GM20431 (cell line): Measurements from ENCODE around the gene KRT40.
"Not testable (repeated sequence)": the region's sequence is repeated elsewhere in the genome, so short reads cannot be mapped to it uniquely, and the experiment has no call there.

Experiments
- in situ Hi-C: fragments of 300-500 bp; cut with MseI, MboI; formaldehyde crosslinking; loops from one replicate; pipeline ENCODE4 v1.15.0; 2020; ENCODE audit warnings: low sequenced_read_pairs; ENCODE audit not compliant: unreplicated experiment

KRT40 gene

DNA sequence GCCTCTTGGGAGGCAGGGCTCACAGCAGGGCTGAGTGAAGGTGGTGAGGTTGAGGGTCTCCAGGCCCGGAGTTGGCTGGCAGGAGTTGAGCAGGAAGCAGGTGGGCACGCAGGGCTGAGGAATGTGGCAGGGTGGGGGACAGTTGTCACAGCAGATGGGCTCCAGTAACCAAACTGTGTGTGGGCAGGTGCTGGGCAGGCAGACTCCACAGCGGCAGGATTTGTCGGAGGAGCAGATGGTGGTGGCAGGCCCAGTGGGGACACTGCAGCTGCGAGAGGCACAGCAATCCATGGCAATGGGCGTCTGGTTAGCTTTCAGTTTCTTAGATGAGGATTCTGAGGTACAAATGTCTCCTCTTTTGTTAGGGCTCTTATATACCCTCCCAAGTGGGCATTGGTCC, 15.4 kb upstream of the KRT40 start, which contains the start of gene KRTAP3-2:
KRTAP3-2 (minus strand) TSS at position 344 of the 400 bp plus-strand sequence; CDS start at position 291, 53 bp downstream.
- in situ Hi-C loops, result not testable (repeated sequence)

DNA sequence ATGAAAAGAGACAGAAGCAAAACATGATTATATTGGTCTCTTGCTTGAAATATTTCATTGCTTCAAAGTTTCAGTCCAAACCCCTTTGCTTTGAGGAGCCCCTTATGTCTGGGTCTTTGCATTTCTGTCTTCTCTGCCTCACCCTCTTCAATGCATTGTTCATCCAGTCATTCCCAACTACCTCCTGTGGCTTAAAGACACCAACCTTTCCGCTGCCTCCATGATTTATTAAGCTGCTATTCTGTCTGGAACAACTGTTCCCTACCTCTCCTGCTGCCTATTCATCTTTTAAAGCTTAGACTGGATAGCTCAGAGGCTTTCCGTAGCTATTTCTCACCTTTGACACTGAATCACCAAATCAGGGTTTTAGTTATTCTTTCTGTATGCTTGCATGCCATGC, 13.2 kb upstream of the KRT40 start:
- in situ Hi-C loops, result no loop called here

DNA sequence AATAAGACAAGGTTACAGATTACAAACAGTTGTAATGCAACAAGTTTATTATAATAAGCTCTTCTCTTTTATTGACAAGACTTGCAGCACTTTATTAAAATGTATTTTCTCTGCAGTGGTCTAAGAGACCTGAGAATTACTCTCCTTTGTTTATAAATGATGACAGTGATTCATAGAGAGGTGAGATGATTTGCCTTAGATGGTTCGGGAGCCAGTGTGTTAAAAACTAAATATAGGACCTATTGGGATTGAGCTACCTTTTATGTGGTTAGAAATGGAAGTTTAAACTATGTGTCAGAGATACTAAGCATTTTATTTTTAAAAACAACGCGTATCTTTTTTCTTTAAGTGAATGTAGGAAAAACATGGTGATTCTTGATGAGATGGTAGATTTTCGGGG, 12.7 kb upstream of the KRT40 start:
- in situ Hi-C loops, result no loop called here

DNA sequence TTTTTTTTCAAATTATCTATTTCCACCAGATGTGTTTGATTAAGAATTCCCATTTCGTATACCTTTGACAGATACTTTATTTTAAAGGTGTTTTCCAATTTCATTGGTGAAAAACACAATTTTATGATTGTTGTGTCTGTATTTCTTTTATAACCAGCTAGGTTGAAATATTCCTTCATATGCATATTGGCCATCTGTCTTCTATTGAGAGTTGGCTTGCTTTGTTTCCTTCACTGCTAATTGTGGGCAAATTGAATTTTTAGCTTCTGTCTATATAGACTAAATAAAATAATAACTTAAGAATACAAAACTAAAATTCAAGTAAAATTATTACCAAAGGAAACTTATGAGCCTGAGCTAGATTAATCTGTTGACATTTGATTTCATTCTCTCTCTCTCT, 11.0 kb upstream of the KRT40 start:
- in situ Hi-C loops, result no loop called here

DNA sequence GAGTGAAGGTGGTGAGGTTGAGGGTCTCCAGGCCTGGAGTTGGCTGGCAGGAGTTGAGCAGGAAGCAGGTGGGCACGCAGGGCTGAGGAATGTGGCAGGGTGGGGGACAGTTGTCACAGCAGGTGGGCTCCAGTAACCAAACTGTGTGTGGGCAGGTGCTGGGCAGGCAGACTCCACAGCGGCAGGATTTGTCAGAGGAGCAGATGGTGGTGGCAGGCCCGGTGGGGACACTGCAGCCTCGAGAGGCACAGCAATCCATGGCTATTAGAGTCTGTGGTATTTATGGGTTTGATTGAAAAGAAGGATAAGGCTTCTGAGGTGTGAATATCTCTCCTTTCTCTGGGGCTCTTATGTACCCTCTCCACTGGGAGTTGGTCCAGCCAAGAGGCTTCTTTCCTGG, 9.7 kb upstream of the KRT40 start, which contains the start of gene KRTAP3-3:
KRTAP3-3 (minus strand) TSS at position 326 of the 400 bp plus-strand sequence; CDS start at position 259, 67 bp downstream.
- in situ Hi-C loops, result no loop called here

DNA sequence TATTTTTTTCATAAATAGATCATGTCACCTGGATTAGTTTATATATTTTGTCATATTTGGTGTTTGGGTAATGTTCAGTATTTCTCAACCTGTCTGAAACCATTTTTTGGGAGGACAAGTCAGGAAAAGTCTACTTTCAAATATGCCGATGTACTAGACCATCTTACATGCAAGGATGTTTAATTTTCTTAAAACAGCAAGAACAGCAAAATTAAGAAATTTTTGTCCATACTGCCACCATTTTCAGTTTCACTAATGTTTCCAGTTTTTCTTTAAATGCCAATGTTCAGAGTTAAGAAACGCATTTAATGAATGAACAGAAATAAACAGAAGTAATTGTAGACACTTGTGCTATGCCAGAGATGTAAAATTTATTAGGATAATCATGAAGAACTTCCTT, 9.0 kb upstream of the KRT40 start:
- in situ Hi-C loops, result no loop called here

DNA sequence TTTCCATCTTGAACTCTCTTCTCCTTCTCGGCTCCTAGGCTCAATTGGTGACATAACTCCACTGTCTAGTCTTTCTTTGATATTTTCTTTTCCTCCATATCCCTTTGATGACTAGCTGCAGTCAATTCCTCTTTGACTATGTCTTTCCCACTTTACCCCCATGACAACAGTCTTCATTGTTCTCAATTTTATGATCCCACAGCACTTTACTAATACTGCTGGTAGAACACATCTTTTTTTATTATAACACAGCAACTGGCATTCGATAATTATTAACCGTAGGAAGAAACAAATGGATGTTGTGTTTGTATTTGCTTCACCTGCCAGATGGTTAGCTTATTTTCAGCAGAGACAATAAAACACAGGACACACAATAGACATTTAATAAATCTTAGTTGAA, 8.5 kb upstream of the KRT40 start:
- in situ Hi-C loops, result no loop called here

DNA sequence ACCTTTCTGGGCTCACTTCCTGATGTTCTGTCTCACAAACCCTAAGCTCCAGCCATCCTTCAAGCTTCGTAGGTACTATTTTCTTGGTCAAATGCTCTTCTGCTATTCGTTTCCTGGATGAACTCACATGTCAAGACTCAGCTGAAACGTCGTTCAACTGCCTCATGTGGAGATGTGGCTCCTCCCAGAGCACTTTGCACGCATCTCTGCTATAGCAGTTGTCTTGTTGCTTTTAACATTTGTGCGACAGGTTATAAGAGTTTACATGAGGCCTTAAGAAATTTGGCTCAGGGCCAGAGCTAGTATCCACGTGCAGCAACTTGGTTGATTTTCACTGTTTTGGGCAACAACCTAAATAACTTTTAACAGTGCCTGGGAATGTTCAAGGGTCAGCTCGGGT, 2.8 kb upstream of the KRT40 start:
- in situ Hi-C loops, result no loop called here

DNA sequence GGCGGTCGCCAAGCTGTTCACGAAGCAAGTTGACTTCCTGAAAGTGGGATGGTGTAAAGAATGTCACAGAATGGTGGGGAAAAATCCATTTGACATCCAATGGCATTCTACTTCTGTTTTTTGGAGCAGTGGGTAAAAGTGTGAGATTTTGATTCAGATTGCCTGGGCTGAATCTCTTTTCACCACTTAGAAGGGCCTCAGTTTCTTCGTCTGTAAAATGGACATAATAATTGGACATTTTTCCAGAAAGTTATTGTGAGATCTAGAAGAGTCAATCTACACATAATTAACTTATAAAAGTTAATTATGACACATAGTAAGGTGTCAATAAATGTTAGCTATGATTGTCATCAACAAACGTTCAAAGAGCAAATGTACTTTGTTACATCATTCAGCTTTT, 3.0 kb downstream of the KRT40 start:
- in situ Hi-C loops, result no loop called here

DNA sequence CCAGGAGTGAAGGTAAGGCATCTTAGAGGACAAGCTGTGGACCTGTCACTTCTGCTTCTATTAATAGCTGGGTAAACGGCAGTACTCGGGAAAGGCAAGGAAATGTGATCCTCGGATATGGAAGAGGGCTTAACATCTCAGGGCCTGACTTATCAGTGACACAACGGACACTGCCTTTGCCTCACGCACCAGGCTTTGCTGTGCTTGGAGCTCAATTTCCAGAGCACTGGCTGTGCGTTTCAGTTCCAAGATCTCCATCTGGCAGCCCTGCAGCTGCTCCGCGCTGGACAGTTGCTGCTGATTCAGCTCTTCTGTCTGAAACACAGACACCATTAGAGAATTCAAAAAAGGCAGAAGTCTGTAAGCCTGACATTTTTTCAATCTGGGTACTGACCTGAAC, 3.5 kb downstream of the KRT40 start:
- in situ Hi-C loops, result no loop called here

DNA sequence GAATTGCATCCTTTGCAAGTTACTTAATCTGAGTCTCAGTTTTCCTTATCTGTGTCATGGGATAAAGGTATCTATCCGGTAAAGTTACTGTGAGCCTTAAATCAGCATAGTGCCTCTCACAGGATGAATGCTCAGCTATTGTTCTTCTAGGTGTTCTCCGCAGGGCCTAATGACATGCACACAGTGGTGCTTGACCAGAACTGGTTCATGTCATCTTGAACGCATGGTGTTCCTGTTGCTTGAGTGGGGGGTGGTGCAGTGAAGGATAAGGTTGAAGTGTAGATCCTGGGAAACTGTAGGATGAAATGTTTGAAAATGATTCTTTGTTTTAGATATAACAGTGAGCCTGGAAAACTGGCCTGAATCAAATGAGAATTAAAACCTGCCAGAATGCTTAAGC, 4.0 kb downstream of the KRT40 start:
- in situ Hi-C loops, result no loop called here

DNA sequence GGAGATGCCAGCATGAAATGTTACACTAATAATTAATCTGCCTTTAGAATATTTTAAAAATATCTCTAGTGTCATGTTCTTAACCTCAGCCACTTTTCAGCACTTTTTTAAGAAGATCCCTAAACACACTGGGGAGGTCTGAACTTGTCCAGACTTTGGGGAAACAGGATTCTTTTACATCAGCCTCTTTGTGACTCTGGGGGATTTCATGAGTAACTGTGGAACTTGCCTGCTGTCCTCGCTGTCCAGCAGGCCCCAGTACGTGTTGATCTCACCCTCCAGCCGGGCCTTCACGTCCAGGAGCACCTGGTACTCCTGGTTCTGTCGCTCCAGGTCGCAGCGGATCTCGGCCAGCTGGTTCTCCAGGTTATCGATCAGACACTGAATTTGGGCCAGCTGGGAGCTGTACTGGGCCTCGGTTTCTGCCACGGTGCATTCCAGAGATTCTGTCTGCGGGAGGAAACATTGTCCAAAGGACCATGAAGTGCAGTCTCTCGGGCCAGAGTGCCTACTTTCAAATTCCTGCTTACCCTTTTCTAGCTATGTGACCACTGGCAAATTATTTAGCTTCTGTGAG, 5.5 kb downstream of the KRT40 start:
- in situ Hi-C loops, result no loop called here

DNA sequence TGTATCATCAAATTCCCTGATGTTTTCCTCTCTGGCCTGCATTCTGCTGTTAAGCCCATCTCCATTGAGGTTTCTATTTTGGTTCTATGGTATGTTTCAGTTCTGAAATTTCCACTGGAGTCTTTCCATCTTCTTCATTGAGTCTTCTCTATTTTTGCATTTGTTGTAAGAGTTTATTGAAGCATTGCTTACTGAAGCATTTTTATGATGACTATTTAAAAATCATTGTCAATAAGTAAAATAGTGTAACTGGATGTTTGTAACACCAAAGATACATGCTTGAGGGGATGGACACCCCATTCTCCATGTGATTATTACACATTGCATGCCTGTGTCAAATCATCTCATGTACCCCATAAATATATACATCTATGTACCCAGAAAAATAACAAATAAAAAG, 8.6 kb downstream of the KRT40 start:
- in situ Hi-C loops, result no loop called here

DNA sequence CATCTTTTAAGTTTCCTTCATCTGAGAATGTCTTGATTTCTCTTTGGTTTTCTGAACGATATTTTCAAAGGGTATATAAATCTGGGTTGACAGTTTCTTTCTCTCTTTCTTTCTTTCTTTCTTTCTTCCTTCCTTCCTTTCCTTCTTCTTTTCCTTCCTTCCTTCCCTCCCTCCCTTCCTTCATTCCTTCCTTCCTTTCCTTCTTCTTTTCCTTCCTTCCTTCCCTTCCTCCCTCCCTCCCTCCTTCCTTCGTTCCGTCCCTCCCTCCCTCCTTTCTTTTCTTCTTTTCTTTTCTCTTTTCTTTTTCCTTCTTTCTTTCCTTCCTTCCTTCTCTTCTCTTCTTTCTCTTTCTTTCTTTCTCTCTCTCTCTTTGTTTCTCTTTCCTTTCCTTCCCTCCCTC, 9.8 kb downstream of the KRT40 start:
- in situ Hi-C loops, result no loop called here

DNA sequence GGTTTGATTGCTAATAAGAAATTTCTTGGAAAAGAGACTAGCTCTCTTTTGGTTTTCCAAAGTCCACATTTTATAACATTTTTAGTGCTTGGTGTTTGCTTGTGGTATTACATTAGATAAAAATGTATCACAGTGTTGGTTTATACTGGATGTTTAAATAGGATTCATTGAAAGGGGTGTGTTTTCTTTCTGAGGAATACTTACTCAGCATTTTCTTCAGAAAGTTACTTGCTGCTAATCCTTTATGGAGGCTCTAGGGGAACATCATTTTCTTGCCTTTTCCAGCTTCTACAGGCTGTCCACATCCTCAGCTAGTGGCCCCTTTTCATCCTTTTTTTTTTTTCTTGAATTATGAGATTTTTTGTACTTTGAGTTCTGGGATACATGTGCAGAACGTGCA, 16.5 kb downstream of the KRT40 start:
- in situ Hi-C loops, result no loop called here

DNA sequence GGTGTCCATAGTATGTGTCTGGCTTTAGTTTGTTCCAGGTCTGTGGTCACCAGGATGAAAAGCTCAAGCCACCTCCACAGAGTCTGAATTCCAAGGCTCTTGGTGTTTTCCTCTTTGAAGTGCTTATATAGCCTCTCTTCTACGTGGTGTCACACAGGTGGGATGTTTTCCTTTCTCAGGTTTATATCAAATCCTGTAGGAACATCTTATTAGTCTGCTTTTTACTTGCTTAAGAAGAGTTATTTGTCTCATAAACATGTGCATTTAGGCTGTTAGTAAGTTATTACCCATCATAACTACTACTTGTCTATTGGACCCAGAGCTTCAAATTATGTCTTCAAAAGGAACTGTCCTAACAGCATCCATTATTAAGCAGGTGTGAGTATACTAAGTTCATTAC, 17.3 kb downstream of the KRT40 start, which contains the start of gene KRT39:
KRT39 (minus strand) TSS at position 101 of the 400 bp plus-strand sequence; CDS start at position 9, 92 bp downstream.
- in situ Hi-C loops, result no loop called here

DNA sequence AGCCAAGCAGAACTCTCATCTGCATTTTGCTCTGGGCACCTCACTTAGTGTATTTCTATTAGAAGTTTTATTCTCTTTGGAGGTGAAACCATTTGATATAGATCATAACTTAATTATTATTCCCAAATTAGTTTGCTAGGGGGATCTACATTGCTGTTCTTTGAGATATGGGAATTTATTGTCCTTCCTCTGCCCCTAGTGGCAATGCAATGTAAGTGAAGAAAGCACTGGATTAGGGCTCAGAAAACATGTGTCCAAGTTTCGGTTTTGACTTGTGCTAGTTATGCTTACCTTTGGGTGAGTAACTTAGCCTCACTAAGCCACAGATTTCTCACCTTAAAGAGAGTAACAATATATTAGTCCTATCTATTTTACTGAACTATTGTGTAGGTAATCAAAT, 20.3 kb downstream of the KRT40 start:
- in situ Hi-C loops, result no loop called here

DNA sequence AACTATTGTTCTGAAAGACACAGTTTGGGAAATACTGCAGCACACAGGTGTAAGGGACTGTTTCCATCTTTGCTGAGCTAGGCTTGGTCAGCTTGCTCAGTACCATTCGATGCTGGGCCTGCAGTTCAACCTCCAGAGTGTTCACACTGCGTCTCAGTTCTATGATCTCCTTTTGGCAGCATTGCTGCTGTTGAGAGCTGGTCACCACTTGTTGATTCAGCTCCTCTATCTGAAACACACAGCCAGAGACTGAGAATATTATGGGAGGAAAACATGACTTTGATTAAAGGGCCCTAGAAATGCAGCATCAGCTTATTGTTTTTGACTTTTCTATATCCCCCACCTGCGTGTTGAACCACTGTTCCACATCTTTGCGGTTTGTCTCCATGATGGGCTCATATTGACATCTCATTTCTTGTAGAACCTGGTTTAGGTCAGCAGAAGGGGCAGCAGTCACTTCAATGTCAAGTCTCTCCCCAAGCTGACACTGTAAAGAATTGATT, 22.0 kb downstream of the KRT40 start:
- in situ Hi-C loops, result no loop called here

DNA sequence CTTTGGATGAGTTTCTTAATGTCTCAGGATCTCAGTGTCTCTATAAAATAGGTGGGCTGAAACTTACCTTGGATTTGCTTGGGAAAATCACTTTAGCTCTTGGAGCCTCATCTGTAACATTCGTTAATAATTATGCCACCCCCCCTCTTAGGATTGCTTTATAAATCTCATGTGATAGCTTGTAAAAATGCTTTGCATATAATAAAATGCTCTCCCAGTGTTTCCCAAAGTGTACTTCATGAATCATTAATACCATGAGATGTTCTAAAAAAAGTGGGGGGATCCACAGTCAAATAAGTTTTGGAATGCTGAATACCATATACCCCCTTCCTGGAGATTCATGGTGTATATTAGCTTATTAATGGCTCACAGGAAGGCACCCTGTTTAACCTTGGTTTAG, 22.5 kb downstream of the KRT40 start:
- in situ Hi-C loops, result no loop called here

DNA sequence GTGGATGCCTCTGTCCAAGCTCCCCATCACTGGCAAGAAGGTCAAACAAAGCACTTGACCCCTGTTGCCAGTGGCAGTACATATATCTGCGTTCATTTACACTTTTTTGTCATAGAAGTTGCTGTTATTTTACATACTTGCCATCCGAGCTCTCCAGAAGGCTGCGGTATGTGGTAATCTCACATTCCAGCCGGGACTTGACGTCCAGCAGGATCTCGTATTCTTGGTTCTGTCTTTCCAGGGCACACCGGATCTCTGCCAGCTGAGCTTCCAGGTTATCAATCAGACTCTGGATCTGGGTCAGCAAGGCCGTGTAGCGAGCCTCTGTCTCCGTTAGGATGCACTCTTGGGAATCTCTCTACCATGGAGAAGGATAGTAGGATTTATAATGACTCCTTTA, 24.0 kb downstream of the KRT40 start:
- in situ Hi-C loops, result no loop called here

DNA sequence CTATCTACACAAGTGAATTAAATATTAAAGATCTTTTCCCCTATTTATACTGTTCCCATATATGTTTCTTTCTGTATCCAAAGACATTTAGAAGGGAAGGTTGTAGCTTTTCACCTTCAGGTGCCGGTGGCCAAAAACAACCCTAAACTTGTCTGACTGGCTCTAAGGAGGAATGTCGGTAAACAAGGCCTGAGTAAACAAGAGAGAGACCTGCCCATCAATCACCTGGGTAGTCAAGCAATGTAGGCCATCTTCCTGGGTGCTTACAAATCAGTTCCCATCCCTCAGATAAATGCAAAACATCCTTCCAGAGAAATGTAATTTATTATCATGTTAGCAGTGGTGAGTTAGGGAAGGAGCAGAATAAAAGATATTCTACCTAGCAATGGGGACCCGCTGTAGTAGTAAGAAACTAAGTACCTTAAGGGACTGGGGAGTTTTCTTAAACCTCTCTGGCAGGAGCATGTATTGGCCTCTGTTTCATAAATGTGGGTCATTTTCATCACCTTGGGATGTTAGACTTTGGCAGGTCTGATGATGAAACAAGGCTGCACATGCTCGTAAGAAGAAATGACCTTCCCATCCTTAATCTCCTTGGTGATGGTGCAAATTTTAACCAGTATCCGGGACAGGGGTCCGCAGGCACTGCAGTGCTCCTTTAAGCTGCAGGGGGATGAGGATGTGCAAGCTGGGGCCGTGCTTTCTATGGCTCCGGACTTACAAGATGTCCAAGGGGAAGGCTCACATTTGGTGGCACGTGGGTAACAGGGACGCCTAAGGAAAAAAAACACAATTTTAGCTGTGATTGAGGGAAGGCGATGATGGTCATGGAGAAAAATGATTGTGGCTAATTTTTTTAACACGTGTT, 25.8 kb downstream of the KRT40 start:
- in situ Hi-C loops, result no loop called here
